COR-L47 (cell line): ENCODE data around the gene ADPRHL1.
"Not testable (repeated sequence)": the region's sequence is repeated elsewhere in the genome, so short reads cannot be mapped to it uniquely, and the experiment has no call there.

Experiments
- DNase-seq: peaks from one replicate; lab custom pipeline; 2025; lab: John Stamatoyannopoulos, UW

Gene ADPRHL1

DNA sequence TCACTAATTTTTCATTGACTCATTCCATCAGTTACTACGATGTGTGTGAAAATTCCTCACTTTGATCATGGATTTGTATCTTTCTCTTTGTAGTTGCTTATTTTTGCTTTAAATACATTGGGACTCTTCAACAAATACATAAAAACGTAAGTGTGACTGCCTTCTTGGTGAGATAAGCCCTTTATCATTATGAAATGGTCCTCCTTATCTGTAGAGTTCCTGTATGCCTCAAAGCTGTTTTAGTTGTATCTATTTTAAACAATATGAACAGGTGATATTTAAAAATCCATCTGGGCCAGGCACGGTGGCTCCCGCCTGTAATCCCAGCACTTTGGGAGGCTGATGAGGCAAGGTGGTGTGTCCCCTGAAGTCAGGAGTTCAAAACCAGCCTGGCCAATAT lies 25.9 kb upstream of the ADPRHL1 start:
- DNase-seq, result no peak

DNA sequence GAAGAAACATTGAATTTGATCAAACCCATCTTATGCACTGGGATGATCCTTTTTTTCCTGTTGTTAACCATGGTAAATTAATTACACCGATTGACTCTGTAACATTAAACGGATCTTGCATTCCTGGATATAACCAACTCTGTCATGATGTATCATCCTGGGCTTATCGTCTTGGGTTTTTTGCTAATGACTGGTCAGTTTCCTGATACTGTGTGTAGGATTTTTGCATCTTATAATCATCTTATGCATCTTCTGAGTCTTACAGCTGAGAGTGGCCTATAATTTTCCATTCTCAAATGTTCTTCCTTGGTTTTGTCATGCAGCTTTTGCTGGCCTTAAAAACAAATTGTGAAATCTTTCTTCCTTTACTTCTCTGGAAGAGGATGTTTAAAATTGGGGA lies 24.4 kb upstream of the ADPRHL1 start:
- DNase-seq, result no peak

DNA sequence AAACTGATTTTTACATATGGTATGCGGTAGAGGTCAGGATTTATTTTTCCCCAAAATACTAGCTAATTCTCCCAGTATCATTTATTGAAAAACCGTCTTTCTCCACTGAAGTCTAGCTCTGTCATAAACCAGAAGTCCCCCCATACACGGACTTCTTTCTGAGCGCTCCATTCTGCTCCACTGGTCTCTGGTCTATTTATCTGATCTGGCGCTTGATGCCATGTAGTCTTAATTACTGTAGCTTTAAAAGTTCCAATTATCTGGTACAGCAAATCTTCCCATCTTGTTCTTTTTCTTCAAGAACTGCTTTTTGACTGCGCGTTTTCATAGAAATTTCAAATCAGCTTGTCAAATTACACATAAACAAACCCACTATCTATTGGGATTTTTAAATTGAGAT lies 23.5 kb upstream of the ADPRHL1 start:
- no peak for DNase-seq

DNA sequence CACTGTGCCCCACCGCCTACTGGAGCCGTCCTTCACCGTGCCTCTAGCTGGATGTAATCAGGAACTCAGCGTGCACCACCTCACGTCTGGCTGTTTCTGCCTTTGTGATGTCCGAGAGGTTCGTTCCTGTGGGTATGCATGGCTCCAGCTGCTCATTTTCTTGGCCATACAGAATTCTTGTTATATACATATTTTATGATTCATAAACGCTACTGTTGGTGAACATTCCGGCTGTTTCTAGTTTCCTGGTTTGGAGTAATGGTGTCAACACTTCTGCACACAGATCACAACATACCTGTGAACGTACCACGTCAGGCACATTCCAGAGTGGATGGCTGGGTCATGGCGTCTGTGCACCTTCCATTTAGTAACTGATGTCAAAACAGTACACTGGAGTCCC lies 22.6 kb upstream of the ADPRHL1 start:
- no peak for DNase-seq

DNA sequence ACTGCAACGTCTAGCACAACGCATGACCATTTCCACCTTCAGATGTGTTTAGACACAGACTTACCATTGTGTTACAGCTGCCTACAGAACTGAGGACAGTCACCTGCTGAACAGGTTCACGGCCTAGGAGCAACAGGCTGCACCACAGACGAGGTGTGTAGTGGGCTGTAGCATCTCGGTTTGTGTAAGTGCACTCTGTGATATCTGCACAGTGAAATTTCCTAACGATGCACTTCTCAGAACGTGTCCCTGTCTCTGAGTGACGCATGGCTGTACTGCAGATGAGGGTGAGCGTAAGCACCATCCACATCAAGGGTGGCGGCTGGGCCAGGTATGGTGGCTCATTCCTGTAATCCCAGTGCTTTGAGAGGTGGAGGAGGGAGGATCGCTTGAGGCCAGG lies 22.0 kb upstream of the ADPRHL1 start:
- DNase-seq, result no peak

DNA sequence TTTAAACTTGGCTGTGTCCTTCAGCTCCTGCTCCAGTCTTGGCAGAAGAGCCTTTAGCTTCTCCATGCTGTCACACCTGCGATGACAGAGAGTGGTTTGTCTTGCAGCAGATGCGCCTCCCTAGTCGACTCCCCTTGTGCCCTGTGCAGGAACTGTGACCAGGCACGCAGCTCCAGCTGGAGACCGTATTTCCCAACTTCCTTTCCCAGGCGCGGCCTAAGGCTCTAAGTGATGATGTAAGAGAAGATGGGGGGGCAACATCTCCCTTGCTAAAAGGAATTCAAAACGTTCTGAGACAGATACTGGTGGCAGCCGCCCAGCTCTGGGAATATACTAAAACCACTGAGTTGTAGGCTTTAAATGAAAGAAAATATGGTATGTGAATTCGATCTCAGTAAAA lies 20.9 kb upstream of the ADPRHL1 start:
- DNase-seq, result no peak

DNA sequence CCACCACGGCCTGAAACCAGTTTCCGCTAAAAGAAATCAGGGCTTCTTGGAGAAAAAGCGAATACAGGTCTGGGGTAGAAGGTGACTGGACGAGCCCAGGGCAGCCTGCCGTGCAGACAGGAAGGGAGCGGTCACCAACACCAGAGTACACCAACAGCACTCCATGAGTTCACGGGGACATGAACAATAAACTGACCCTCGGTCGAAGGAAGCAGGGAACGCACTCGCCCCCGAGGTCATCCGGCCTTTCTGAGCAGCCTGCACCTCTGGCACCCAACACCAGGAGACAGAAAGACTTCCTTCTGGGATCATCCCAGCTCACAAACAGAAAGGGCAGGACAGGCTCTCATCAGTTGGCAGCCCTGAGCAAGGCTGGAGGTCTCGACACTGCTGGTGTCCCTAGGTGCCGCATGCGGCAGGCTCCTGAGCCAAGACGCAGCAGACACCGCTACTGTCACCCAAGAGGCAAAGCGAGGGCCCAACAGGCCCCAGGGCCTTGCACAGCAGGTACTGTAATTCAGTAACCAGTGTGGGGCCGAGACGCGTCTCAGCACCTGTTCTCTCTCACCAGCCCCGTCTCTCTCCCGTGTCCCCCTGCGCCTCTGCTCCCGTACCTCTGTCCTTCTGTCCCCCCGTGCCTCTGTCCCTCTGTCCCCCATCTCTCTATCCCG lies 19.2 kb upstream of the ADPRHL1 start:
- no peak for DNase-seq

DNA sequence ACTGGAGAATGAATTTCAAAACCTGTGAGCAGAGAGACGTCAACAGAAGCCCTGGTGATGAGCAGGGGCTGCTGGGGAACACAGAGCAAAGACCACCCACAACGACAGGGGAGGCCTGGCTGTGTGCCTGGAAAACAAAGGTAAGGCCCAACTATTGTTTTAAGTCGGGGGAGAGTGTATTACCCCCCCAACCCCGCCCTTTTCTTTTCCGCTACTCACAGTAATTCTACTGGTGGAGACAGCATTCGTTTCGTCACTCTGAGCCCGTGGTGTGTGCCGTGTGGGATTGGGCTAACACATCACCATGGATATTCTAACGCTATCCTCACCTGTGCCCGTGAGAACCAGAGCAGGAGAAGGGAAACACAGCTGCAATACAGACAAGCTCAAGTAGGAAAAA lies 18.6 kb upstream of the ADPRHL1 start:
- peak; percentile 55 for DNase-seq

DNA sequence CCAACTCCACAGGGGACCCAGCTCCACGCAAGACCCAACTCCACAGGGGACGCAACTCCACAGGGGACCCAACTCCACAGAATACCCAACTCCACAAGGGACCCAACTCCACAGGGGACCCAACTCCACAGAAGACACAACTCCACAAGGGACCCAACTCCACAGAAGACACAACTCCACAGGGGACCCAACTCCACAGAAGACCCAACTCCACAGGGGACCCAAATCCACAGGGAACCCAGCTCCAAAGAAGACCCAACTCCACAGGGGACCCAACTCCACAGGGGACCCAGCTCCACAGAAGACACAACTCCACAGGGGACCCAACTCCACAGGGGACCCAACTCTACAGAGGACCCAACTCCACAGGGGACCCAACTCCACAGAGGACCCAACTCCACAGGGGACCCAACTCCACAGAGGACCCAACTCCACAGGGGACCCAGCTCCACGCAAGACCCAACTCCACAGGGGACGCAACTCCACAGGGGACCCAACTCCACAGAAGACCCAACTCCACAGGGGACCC lies 17.4 kb upstream of the ADPRHL1 start:
- DNase-seq, result not testable (repeated sequence)

DNA sequence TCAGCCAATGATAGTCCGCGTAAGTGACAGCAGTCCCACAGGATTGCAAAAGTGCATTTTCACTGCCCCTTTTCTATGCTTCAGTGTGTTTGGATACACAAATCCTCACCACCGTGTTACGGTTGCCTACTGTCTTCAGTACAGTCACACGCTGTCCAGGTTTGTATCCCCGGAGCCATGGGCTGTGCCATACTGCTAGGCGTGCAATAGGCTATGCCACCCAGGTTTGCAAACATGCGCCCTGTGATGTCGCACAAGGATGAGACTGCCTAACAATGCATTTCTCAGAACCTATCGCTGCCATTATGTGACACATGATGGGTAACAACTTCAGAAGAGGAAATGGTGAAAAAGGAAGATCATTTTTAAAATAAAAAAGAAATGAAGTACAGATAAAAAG lies 16.8 kb upstream of the ADPRHL1 start:
- DNase-seq, result no peak

DNA sequence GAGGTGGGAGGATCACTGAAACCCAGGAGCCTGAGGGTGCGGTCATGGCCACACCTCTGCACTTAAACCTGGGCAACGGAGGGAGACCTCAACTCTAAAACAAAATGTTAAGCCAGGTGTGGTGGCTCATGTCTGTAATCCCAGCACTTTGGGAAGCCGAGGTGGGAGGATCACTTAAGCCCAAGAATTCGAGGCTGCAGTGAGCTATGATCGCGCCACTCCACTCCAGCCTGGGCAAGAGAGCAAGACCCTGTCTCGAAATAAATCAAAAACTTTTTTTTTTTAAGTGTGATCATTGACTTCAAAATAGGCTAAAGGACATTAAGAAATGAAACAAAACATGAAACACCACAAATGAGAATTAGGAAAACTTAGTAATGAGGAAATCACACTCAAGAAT lies 16.3 kb upstream of the ADPRHL1 start:
- DNase-seq, result no peak

DNA sequence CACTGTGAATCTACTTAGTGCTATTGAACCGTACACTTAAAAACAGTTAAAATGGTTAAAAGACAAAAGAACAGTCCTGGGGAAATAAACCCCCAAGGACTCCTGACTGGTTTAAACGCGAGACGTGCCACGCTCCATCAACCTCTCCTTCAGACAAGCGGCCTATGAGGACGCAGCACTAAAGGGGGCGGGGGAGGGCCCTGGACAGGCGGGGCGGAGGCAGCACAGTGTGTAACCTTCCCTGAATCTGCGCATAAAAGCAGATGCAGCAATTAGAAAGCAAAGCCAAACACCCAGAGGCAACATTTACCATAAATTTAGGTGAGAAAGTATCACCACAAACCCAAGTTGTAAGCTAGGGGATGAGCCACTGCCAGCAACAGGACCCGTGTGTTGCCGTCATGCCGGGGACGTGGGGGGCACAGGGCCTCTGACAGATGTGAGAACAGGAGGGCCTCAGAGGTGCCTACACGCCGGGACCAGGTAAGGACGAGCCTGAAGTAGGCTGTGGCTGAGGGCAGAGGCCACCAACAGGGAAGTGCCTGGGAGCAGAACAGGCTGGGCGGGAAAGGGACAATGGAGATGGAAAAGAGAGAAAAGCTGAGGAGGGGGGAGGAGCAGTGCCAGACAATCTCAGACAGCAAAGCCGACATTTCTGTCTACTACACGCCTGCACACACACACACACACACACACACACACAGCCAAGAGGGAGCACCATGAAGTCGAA lies 15.3 kb upstream of the ADPRHL1 start:
- DNase-seq, result peak; percentile 5

DNA sequence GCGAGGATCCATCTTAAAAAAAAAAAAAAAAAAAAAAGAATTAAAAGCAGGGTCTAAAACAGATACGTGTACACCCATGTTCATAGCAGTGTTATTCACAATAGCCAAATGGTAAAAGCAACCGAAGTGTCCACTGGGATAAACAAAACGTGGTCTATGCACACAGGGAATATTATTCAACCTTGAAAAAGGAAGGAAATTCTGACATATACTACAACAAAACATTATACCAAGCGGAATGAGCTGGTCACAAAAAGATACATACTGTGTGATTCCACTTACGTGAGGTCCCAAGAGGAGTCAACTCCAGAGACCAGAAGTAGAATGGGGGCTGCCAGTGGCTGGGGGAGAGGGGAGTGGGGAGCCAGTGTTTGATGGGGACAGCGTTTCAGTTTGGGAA lies 14.7 kb upstream of the ADPRHL1 start:
- DNase-seq, result no peak

DNA sequence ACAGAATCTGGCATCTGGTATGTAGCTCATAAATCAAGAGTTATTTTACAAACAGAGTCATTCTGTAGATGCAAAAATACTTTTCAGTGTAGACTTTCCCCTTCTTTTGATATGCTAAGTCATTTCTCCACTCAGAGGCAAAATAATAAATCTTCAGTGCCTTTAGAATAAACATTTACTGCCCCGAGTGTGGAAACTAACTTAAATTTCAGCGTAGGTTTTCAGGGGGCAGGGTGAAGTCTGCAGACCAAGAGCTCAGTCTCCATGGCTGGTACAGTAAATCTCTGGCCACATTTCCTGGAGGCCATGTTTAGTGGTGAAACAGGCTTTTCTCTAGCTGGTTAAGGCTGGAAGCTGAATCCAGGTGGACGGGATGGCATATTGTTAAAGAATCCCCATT lies 13.1 kb upstream of the ADPRHL1 start:
- DNase-seq, result no peak

DNA sequence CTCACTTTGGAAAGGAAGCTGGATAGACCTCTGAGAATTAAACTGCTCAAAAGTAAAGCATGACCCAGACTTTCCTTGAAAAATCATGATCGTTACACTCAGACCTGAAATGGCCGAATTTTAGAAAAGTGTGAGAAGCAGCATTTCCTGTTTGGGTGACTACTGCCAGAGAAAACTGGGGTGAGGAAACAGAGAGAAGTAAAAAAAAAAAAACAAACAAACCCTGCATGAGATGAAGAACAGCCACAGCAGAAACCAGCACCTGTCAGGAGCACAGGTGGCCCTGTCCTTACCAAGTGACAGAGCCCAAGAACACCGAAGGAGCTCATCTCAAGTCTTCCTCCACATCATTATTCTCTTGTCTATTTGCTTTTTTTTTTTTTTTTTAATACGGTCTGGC lies 12.0 kb upstream of the ADPRHL1 start:
- no peak for DNase-seq

DNA sequence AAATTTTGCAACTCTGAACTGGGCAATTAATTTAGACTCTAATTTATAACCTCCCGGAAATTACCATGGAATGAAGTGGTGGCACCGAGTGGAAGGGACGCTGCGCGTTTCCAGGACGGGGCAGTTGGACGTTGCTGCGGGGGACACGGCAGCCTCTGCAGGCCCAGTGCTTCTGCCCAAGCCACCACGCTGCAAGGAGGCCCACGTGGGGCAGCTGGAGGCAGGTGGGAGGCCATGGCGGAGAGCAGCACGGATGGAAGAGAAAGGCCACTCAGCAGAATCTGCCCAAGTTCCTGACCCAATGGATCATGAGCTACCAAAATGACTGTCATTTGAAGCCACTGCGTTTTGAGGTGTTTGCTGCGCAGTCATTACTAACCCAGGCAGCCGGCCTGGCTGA lies 11.2 kb upstream of the ADPRHL1 start:
- DNase-seq, result no peak

DNA sequence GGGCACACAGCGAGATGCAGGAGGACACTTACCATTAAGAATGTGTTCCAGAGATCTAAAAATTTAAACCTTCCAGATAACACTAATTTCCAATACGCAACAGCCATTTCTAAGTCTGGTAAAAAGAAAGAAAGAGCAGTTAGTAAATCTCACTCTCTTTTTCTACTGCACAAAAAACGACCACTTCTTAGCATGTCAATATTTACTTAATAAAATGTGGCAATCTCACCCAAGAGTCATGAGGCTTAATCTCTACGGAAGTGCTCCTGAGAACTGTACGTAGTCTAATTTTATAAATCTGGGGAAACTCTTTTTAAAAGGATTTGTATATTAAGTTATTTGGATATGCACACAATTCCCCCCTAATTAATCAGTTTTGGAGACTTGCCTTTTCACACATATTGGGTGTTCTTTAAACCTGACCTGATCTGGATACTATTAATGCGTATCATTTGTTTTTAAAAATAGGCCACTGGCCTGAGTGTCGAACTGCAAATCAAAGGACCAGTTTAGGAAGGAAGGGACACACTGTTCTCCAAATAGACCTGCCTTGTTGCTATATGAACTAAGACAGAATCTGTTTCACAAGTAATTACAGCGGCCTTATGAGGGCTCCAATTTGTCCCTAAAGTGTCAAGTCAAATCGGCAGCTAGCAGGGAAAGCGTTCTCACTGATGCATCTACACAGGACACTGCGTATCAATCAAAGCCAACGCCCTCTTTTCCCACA lies 7.9 kb upstream of the ADPRHL1 start:
- no peak for DNase-seq

DNA sequence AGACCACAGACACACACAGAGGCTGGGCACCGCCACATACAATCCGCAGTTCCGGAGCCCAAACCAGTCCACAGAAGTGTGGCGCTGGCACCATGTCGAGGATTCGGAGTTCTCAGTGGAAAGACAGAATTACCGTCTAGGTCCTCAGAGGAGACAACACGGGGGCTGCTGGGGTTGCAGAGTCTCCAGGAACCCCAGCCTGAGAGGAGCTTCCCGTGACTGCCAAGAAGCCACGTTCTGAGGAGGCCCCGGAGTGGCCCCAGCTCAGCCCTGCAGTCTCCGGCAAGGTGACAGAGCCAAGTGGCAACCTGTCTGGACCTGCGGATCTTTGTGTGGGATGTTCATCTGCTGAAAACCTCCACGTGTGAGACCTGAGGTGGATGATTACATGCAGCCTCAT lies 7.3 kb upstream of the ADPRHL1 start:
- no peak for DNase-seq

DNA sequence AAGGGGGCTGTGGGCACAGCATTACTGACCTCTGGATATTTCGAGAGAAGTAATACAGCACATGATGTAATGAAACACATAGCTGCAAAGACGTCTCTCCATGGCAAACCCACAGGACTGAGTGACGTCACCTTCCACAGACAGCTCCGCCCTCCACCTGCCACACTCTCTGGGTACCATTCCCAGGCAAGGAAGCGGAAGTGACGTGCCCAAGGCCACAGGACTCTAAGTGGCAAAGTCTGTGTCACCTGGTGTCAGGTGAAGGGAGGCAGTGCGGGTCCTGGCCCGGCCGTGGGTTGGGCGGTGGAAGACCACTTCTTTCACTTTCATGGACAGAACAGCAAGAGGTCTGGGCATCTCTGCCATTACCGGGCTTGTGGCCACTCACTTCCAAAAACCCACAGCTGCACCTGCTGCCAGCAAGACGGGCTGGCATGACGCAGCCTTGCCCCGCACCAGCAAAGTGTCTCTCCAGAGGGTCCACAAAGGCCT lies 6.8 kb upstream of the ADPRHL1 start:
- no peak for DNase-seq

DNA sequence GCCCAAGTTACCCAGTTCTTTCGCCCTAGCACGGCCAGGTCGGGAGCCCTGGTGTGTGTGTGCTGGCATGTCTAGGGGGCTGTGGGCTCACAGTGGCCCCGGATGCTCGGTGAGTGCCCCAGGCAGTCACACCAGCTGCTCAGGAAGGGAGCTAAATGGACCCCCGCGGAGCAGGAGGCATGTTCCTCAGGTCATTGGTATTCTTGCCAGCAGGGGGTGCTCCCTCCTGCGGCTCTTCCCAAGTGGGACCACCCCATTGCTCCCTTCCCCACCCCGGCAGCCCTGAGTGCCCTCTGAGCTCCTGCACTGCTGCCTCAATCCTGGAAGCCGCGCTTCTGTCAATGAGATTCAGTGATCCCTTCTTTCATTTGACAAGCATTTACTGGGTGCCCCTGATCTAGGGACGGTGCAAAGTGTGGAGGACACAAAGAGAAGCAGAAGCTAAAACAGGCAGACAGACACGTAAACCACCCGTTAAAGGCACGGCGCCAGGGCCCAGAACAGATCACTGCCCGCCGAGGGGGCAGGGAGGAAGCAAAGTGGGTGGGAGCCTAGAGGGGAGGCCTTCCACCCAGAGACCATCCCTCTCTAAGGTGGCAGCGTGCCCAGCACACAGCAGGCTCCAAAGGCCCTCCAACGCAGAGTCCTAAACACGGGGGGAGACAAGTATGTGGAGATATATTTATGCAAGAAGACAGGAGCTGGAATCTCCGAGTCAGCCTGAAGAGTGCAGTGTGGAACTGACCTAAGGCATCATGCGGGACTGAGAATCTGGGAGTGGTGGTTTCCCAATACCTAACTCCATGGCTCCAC lies 5.2 kb upstream of the ADPRHL1 start:
- peak; percentile 40 for DNase-seq

DNA sequence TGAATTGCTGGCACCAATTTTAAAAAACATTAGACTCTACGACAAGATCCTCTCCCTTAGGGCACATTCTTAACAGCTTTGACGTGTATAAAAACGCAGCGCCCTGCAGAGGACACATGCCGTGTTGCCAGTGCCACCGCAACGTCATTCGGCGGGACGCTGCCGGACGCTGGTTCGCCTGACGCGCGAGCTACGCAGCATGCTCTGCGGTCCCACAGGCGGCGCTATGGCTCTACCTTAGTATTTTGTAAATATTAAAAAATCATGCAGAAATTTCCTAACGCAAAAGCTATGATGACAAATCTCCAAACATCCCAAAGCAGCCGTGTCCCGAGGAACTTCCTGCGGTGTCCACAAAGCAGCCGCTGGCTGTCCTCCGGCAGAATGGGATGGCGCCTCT lies 4.2 kb upstream of the ADPRHL1 start:
- no peak for DNase-seq

DNA sequence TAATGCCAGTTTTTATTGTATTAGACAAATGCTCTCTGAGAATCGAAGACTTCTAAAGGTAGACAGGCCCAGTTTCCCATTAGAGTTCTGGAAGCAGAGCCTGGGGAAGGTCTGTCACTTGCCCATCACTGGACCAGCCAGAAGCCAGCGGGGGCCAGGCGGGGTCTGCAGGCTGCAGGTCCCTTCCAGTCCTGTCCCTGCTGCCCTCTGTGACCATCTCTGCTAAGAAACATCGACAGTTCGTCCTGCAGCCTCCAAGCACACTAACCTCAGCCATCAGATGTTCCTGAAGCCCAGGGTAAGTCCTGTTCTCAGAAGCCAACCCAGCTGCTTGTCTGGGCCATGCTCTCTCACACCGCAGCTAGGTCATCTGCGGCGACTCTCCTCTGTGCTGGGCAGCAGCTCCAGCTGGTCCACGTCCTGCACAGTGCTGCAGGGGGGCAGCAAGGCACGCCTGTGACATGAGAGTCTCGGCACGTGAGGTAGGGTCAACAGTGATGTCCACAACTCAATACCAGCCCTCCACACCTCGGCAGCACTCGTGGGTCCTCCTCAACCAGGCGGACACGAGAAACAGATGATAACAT lies 2.9 kb upstream of the ADPRHL1 start:
- no peak for DNase-seq
